ENCODE results near the gene OR6B2.

GRCh38 chr2:240068193-240068592 lies 38.0 kb upstream of the OR6B2 start:
- TF ChIP-seq, protein P1, sequence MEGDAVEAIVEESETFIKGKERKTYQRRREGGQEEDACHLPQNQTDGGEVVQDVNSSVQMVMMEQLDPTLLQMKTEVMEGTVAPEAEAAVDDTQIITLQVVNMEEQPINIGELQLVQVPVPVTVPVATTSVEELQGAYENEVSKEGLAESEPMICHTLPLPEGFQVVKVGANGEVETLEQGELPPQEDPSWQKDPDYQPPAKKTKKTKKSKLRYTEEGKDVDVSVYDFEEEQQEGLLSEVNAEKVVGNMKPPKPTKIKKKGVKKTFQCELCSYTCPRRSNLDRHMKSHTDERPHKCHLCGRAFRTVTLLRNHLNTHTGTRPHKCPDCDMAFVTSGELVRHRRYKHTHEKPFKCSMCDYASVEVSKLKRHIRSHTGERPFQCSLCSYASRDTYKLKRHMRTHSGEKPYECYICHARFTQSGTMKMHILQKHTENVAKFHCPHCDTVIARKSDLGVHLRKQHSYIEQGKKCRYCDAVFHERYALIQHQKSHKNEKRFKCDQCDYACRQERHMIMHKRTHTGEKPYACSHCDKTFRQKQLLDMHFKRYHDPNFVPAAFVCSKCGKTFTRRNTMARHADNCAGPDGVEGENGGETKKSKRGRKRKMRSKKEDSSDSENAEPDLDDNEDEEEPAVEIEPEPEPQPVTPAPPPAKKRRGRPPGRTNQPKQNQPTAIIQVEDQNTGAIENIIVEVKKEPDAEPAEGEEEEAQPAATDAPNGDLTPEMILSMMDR (IDR thresholded peaks at IDR 0.05) = no peak
- no peak for TF ChIP-seq POLR2A (IDR thresholded peaks at IDR 0.05)

Data from right lobe of liver (tissue), 4 donors.